Heart left ventricle (tissue), 16 donors: ENCODE measurements around the gene ATP6V0C. TPM values are rescaled to one million over a fixed set of nuclear protein-coding genes. Genes with fewer than 3 reads are reported as not detected.
A peak's percentile ranks its signal among the peaks of the same experiment; 100 is the strongest.

Experiments used
- ATAC-seq, 4 donors: fragments of 200-7000 bp; cut with Tn5 transposase; one replicate each; pipeline ENCODE4 v1.9.1; 2020 to 2022; ENCODE audit warnings: moderate library complexity in 4 of 4, mild to moderate bottlenecking in 3 of 4, moderate number of reproducible peaks in 1 of 4
- DNase-seq, 5 donors: peaks; one replicate each; pipeline ENCODE4 v3.0.0-alpha.2; 2020
- H3K27ac ChIP-seq, 12 donors: fragments of 200-600 bp; sonication (generic) in 4 of 12; one replicate each; pipeline versions ENCODE4 v1.5.0 to v1.8.0; 2016 to 2022; ENCODE audit warnings: mild to moderate bottlenecking in 2 of 12
- H3K27me3 ChIP-seq, 9 donors: fragments of 200-600 bp; sonication (generic) in 2 of 9; one replicate each; pipeline versions ENCODE4 v1.5.1 to v1.8.0; 2016 to 2022; ENCODE audit warnings: mild to moderate bottlenecking in 3 of 9
- H3K36me3 ChIP-seq, 9 donors: fragments of 200-600 bp; sonication (generic) in 2 of 9; one replicate each; pipeline versions ENCODE4 v1.5.0 to v1.8.0; 2018 to 2022; ENCODE audit warnings: mild to moderate bottlenecking in 2 of 9
- H3K4me1 ChIP-seq, 12 donors: fragments of 200-600 bp; sonication (generic) in 4 of 12; one replicate each; pipeline versions ENCODE4 v1.5.0 to v1.8.0; 2016 to 2022; ENCODE audit warnings: mild to moderate bottlenecking in 3 of 12
- H3K4me3 ChIP-seq, 12 donors: fragments of 200-600 bp; sonication (generic) in 4 of 12; one replicate each; pipeline versions ENCODE4 v1.5.0 to v1.8.0; 2017 to 2022; ENCODE audit warnings: mild to moderate bottlenecking in 9 of 12, moderate library complexity in 4 of 12
- H3K9me3 ChIP-seq, 12 donors: fragments of 200-600 bp; sonication (generic) in 4 of 12; one replicate each; pipeline versions ENCODE4 v1.5.0 to v1.8.0; 2016 to 2022; ENCODE audit warnings: mild to moderate bottlenecking in 1 of 12
- CTCF ChIP-seq, 12 donors: fragments of 200-600 bp; sonication (generic) in 4 of 12; IDR thresholded peaks; one replicate each; pipeline versions ENCODE4 v1.5.0 to v1.8.0; 2018 to 2022; ENCODE audit warnings: antibody characterized with exemption in 12 of 12, mild to moderate bottlenecking in 5 of 12
- POLR2A ChIP-seq, 2 donors: fragments of 450-650 bp; IDR thresholded peaks; one replicate each; pipeline ENCODE4 v1.6.1; 2017; ENCODE audit warnings: antibody characterized with exemption in 2 of 2, mild to moderate bottlenecking in 2 of 2, moderate library complexity in 2 of 2
- WGBS, 4 donors: extraction: QIAGEN DNeasy Blood & Tissue Kit in 2 of 4; methylation state at CpG; one replicate each; pipeline versions ENCODE4 v1.1.5 to v1.1.7; 2013 to 2018; 5-methylcytosine and 5-hydroxymethylcytosine counted together
- intact Hi-C, 10 donors: fragments of 100-400 bp; cut with DNase I; formaldehyde crosslinking; loops; one replicate each; pipeline versions ENCODE4 v1.11.1 to v1.14.2; 2022
- polyA plus RNA-seq, 2 donors: library from polyadenylated mRNA; stranded (reverse); fragments of 200-250 nt; gene quantifications; one replicate each; pipeline ENCODE4 v1.2.3, GENCODE V29; 2013
- total RNA-seq, 9 donors: library from RNA; depleted of rRNA in 2 of 9; stranded (reverse); fragments of >200 nt in 2 of 9; fragmentation: NEBNext Ultra II Directional in 3 of 9; extraction: Animal tissue kit (Norgen Biotek cat#: 25700) in 3 of 9; gene quantifications; one replicate each; pipeline versions ENCODE4 v1.1.0 to v1.2.4, GENCODE V29; 2016 to 2023
- donor health status: ischemic (EF 13 %, LVEDD 7.1; RV severe dilation, severe dysfunction).
- donor health status: healthy with polysubstance abuse.
- donor health status: DM: no; HTN: yes; CAD: no.
- donor health status: DM: no; HTN: no; CAD: no.
- donor health status: ischemic (EF 25% LVEDD 6.9; RV normal size, moderate dysfunction).
- donor health status: ischemic (EF 25% LVEDD 5.7; RV mildly dilated, moderate dysfunction).
- donor health status: healthy.
- donor health status: DM: yes; HTN: yes; CAD: no.
- donor health status: ischemic (EF 35%, LVEDD 5.7; RV mildly dilated, moderate dysfunction).
- donor health status: nonischemic (EF 11% LVEDD 7.7; RV severe dilation, severe dysfunction).
- donor health status: DM: yes; HTN: yes; CAD: no.
- donor health status: PGD.
- donor health status: ischemic (EF 29% LVEDD 5.4; RV normal size, mild dysfunction).
- donor health status: nonischemic (EF 23%, LVEDD 6.1; RV moderate dilation, normal function).

The ATP6V0C gene
- total and polyA plus RNA-seq, 11 donors: 61.6 to 232 (median 132) TPM

- peaks cover 4 to 16% (median 14%) of the 10 kb centered on the region in 12 donors for H3K4me1 ChIP-seq
- ATAC-seq (no peak), DNase-seq (peak in 1 of 5 donors; percentile 6)
- TF ChIP-seq POLR2A (IDR thresholded peaks at IDR 0.05) (no peak), CTCF (IDR thresholded peaks at IDR 0.05) (no peak)
- 92 to 95% (median 94%) methylated on average over 9 of the region's 9 CpGs for WGBS, 4 donors
- intact Hi-C loops: no loop called here
- H3K9me3 ChIP-seq: no peaks in the 10 kb centered on the region
- H3K4me3 ChIP-seq: no peak overlapping the region
- H3K36me3 ChIP-seq: peaks cover 0 to 76% (median 61%) of the 10 kb centered on the region in 9 donors
- no peak overlapping the region for H3K27ac ChIP-seq
- no peaks in the 10 kb centered on the region for H3K27me3 ChIP-seq
These were observed 10.7 kb downstream of the ATP6V0C start for GRCh38 chr16:2524339-2524938.

- no peak overlapping the region for H3K4me3 ChIP-seq
- TF ChIP-seq POLR2A (IDR thresholded peaks at IDR 0.05) (no peak), CTCF (IDR thresholded peaks at IDR 0.05) (no peak)
- DNase-seq: peak in 1 of 5 donors; percentile 48
- H3K27me3 ChIP-seq: no peaks in the 10 kb centered on the region
- intact Hi-C loops: no loop called here
- H3K27ac ChIP-seq: no peak overlapping the region
- peaks cover 0 to 83% (median 62%) of the 10 kb centered on the region in 9 donors for H3K36me3 ChIP-seq
- ATAC-seq: no peak
- H3K9me3 ChIP-seq: no peaks in the 10 kb centered on the region
- WGBS, 4 donors: 78 to 91% (median 89%) methylated on average over 8 of the region's 8 CpGs
- peaks cover 0 to 10% (median 4%) of the 10 kb centered on the region in 12 donors for H3K4me1 ChIP-seq
These were observed 12.4 kb downstream of the ATP6V0C start for GRCh38 chr16:2526135-2526534.

- Histone ChIP-seq H3K36me3 (peaks cover 0 to 80% (median 60%) of the 10 kb centered on the region in 9 donors), H3K27ac (no peak overlapping the region)
- peak in 1 of 5 donors; percentile 54 for DNase-seq
These were observed 13.5 kb downstream of the ATP6V0C start for GRCh38 chr16:2527071-2527783.

More at GRCh38 chr16:2527071-2527783, 13.5 kb downstream of the ATP6V0C start:
- Histone ChIP-seq H3K9me3 (no peaks in the 10 kb centered on the region), H3K4me3 (no peak overlapping the region), H3K27me3 (no peaks in the 10 kb centered on the region), H3K4me1 (peaks cover 0 to 11% (median 6%) of the 10 kb centered on the region in 12 donors)
- ATAC-seq: no peak
- no peak for TF ChIP-seq CTCF (IDR thresholded peaks at IDR 0.05)
- TF ChIP-seq POLR2A (IDR thresholded peaks at IDR 0.05): no peak
- intact Hi-C loops: no loop called here
- WGBS, 4 donors: 89 to 94% (median 90%) methylated on average over 9 to 12 of the region's 12 CpGs
